ENCODE measurements around the gene PPIP5K2.

Gene PPIP5K2

GRCh38 chr5:103111468-103111867 is 8.6 kb upstream of the PPIP5K2 start:
- DNase-seq (ENCODE audit: low spot score) = no peak
- Histone ChIP-seq H3K27ac (replicated peaks; ENCODE audit: low read length) (no peak overlapping the region), H2BK15ac (ENCODE audit: low read length) (no peak overlapping the region), H2BK5ac (ENCODE audit: low read length) (no peak overlapping the region), H2BK120ac (ENCODE audit: low read depth, low read length) (no peak overlapping the region), H3K9me3 (replicated peaks in 1 of 2; ENCODE audit: control insufficient read depth in 2 of 2, insufficient read depth in 1 of 2, low read depth in 1 of 2, low read length in 2 of 2) (peaks cover 0 to 4% of the 10 kb centered on the region in 2 donors), H2BK12ac (ENCODE audit: low read length) (no peak overlapping the region), H4K8ac (ENCODE audit: low read depth, low read length) (no peak overlapping the region), H3K4me3 (ENCODE audit: low read length in 2 of 2) (no peak overlapping the region), H3K14ac (ENCODE audit: low read length) (no peak overlapping the region), H3K4me2 (ENCODE audit: insufficient read depth, low read length, poor library complexity, severe bottlenecking) (no peak overlapping the region), H2AFZ (ENCODE audit: low read length) (no peak overlapping the region), H3K27me3 (ENCODE audit: control insufficient read depth in 3 of 3, insufficient read depth in 3 of 3, low read depth in 1 of 3, low read length in 3 of 3) (no peaks in the 10 kb centered on the region), H3K4ac (ENCODE audit: low read length) (no peak overlapping the region), H3K36me3 (replicated peaks in 1 of 2; ENCODE audit: control insufficient read depth in 2 of 2, insufficient read depth in 2 of 2, low read length in 2 of 2) (peaks cover 0 to 10% of the 10 kb centered on the region in 2 donors), H2AK5ac (ENCODE audit: low read depth, low read length) (no peak overlapping the region), H3K4me1 (ENCODE audit: control insufficient read depth in 2 of 2, insufficient read depth in 1 of 2, low read depth in 1 of 2, low read length in 2 of 2) (no peaks in the 10 kb centered on the region), H3K18ac (ENCODE audit: low read length) (no peak overlapping the region), H3K79me1 (ENCODE audit: low read depth, low read length) (no peaks in the 10 kb centered on the region), H4K91ac (ENCODE audit: low read depth, low read length, poor library complexity) (no peak overlapping the region), H3K9ac (ENCODE audit: low read depth, low read length, poor library complexity) (no peak overlapping the region), H3K23ac (ENCODE audit: low read depth, low read length, poor library complexity) (no peak overlapping the region)
- no CpG with 5 or more reads among the region's 2 CpGs for WGBS, 2 donors (ENCODE audit: extremely low coverage in 2 of 2, insufficient read length in 2 of 2, insufficient replicate concordance in 1 of 2)

- Histone ChIP-seq H3K27ac (replicated peaks; ENCODE audit: low read length) (no peak overlapping the region), H4K8ac (ENCODE audit: low read depth, low read length) (no peak overlapping the region), H3K4me2 (ENCODE audit: insufficient read depth, low read length, poor library complexity, severe bottlenecking) (no peak overlapping the region), H2BK5ac (ENCODE audit: low read length) (no peak overlapping the region), H3K27me3 (ENCODE audit: control insufficient read depth in 3 of 3, insufficient read depth in 3 of 3, low read depth in 1 of 3, low read length in 3 of 3) (no peaks in the 10 kb centered on the region), H2BK120ac (ENCODE audit: low read depth, low read length) (no peak overlapping the region), H3K18ac (ENCODE audit: low read length) (no peak overlapping the region), H3K4me1 (ENCODE audit: control insufficient read depth in 2 of 2, insufficient read depth in 1 of 2, low read depth in 1 of 2, low read length in 2 of 2) (no peaks in the 10 kb centered on the region), H2BK12ac (ENCODE audit: low read length) (no peak overlapping the region), H3K14ac (ENCODE audit: low read length) (no peak overlapping the region), H3K36me3 (replicated peaks in 1 of 2; ENCODE audit: control insufficient read depth in 2 of 2, insufficient read depth in 2 of 2, low read length in 2 of 2) (no peaks in the 10 kb centered on the region), H3K9me3 (replicated peaks in 1 of 2; ENCODE audit: control insufficient read depth in 2 of 2, insufficient read depth in 1 of 2, low read depth in 1 of 2, low read length in 2 of 2) (peaks cover 0 to 4% of the 10 kb centered on the region in 2 donors), H3K23ac (ENCODE audit: low read depth, low read length, poor library complexity) (no peak overlapping the region), H2AK5ac (ENCODE audit: low read depth, low read length) (no peak overlapping the region), H3K9ac (ENCODE audit: low read depth, low read length, poor library complexity) (no peak overlapping the region), H2AFZ (ENCODE audit: low read length) (no peak overlapping the region), H2BK15ac (ENCODE audit: low read length) (no peak overlapping the region), H3K79me1 (ENCODE audit: low read depth, low read length) (no peaks in the 10 kb centered on the region), H3K4ac (ENCODE audit: low read length) (no peak overlapping the region), H4K91ac (ENCODE audit: low read depth, low read length, poor library complexity) (no peak overlapping the region), H3K4me3 (ENCODE audit: low read length in 2 of 2) (no peak overlapping the region)
- DNase-seq (ENCODE audit: low spot score) = no peak
- WGBS, 2 donors (ENCODE audit: extremely low coverage in 2 of 2, insufficient read length in 2 of 2, insufficient replicate concordance in 1 of 2) = no CpG with 5 or more reads among the region's 2 CpGs
Observed at GRCh38 chr5:103112910-103113309, 7.2 kb upstream of the PPIP5K2 start.

- Histone ChIP-seq H2AFZ (ENCODE audit: low read length) (no peak overlapping the region), H3K14ac (ENCODE audit: low read length) (no peak overlapping the region), H3K4ac (ENCODE audit: low read length) (no peak overlapping the region), H3K27ac (replicated peaks; ENCODE audit: low read length) (no peak overlapping the region), H3K4me2 (ENCODE audit: insufficient read depth, low read length, poor library complexity, severe bottlenecking) (no peak overlapping the region), H3K4me1 (ENCODE audit: control insufficient read depth in 2 of 2, insufficient read depth in 1 of 2, low read depth in 1 of 2, low read length in 2 of 2) (peaks cover 0 to 2% of the 10 kb centered on the region in 2 donors), H3K79me1 (ENCODE audit: low read depth, low read length) (no peaks in the 10 kb centered on the region), H3K4me3 (ENCODE audit: low read length in 2 of 2) (no peak overlapping the region), H2BK12ac (ENCODE audit: low read length) (no peak overlapping the region), H4K8ac (ENCODE audit: low read depth, low read length) (no peak overlapping the region), H3K9me3 (replicated peaks in 1 of 2; ENCODE audit: control insufficient read depth in 2 of 2, insufficient read depth in 1 of 2, low read depth in 1 of 2, low read length in 2 of 2) (peaks cover 0 to 4% of the 10 kb centered on the region in 2 donors), H2BK15ac (ENCODE audit: low read length) (no peak overlapping the region), H3K36me3 (replicated peaks in 1 of 2; ENCODE audit: control insufficient read depth in 2 of 2, insufficient read depth in 2 of 2, low read length in 2 of 2) (no peaks in the 10 kb centered on the region), H3K9ac (ENCODE audit: low read depth, low read length, poor library complexity) (no peak overlapping the region), H3K23ac (ENCODE audit: low read depth, low read length, poor library complexity) (no peak overlapping the region), H4K91ac (ENCODE audit: low read depth, low read length, poor library complexity) (no peak overlapping the region), H3K27me3 (ENCODE audit: control insufficient read depth in 3 of 3, insufficient read depth in 3 of 3, low read depth in 1 of 3, low read length in 3 of 3) (no peaks in the 10 kb centered on the region), H3K18ac (ENCODE audit: low read length) (no peak overlapping the region), H2AK5ac (ENCODE audit: low read depth, low read length) (no peak overlapping the region), H2BK5ac (ENCODE audit: low read length) (no peak overlapping the region), H2BK120ac (ENCODE audit: low read depth, low read length) (no peak overlapping the region)
- WGBS, 2 donors (ENCODE audit: extremely low coverage in 2 of 2, insufficient read length in 2 of 2, insufficient replicate concordance in 1 of 2) = no CpG with 5 or more reads among the region's 2 CpGs
- no peak for DNase-seq (ENCODE audit: low spot score)
Observed at GRCh38 chr5:103114440-103114839, 5.7 kb upstream of the PPIP5K2 start.

- no peak overlapping the region for H2BK5ac ChIP-seq (ENCODE audit: low read length)
- H2AFZ ChIP-seq (ENCODE audit: low read length) = no peak overlapping the region
- no CpG with 5 or more reads among the region's 4 CpGs for WGBS, 2 donors (ENCODE audit: extremely low coverage in 2 of 2, insufficient read length in 2 of 2, insufficient replicate concordance in 1 of 2)
- no peaks in the 10 kb centered on the region for H3K36me3 ChIP-seq (replicated peaks in 1 of 2; ENCODE audit: control insufficient read depth in 2 of 2, insufficient read depth in 2 of 2, low read length in 2 of 2)
- H3K23ac ChIP-seq (ENCODE audit: low read depth, low read length, poor library complexity) = no peak overlapping the region
- H4K91ac ChIP-seq (ENCODE audit: low read depth, low read length, poor library complexity) = no peak overlapping the region
- DNase-seq (ENCODE audit: low spot score) = no peak
- H3K4me3 ChIP-seq (ENCODE audit: low read length in 2 of 2) = no peak overlapping the region
- no peak overlapping the region for H3K4me2 ChIP-seq (ENCODE audit: insufficient read depth, low read length, poor library complexity, severe bottlenecking)
- no peak overlapping the region for H3K9ac ChIP-seq (ENCODE audit: low read depth, low read length, poor library complexity)
- H4K8ac ChIP-seq (ENCODE audit: low read depth, low read length) = no peak overlapping the region
- no peak overlapping the region for H3K4ac ChIP-seq (ENCODE audit: low read length)
- H3K9me3 ChIP-seq (replicated peaks in 1 of 2; ENCODE audit: control insufficient read depth in 2 of 2, insufficient read depth in 1 of 2, low read depth in 1 of 2, low read length in 2 of 2) = no peaks in the 10 kb centered on the region
- peaks cover 2% of the 10 kb centered on the region for H3K79me1 ChIP-seq (ENCODE audit: low read depth, low read length)
- no peak overlapping the region for H3K14ac ChIP-seq (ENCODE audit: low read length)
- no peak overlapping the region for H3K27ac ChIP-seq (replicated peaks; ENCODE audit: low read length)
- no peak overlapping the region for H2BK120ac ChIP-seq (ENCODE audit: low read depth, low read length)
- H2AK5ac ChIP-seq (ENCODE audit: low read depth, low read length) = no peak overlapping the region
- H3K27me3 ChIP-seq (ENCODE audit: control insufficient read depth in 3 of 3, insufficient read depth in 3 of 3, low read depth in 1 of 3, low read length in 3 of 3) = no peaks in the 10 kb centered on the region
- H3K18ac ChIP-seq (ENCODE audit: low read length) = no peak overlapping the region
- H2BK15ac ChIP-seq (ENCODE audit: low read length) = no peak overlapping the region
- peaks cover 0 to 6% of the 10 kb centered on the region in 2 donors for H3K4me1 ChIP-seq (ENCODE audit: control insufficient read depth in 2 of 2, insufficient read depth in 1 of 2, low read depth in 1 of 2, low read length in 2 of 2)
- no peak overlapping the region for H2BK12ac ChIP-seq (ENCODE audit: low read length)
Observed at GRCh38 chr5:103117471-103117991, 2.6 kb upstream of the PPIP5K2 start.

Measured in neuronal stem cell (in vitro differentiated cells).